COLO829 (cell line): ENCODE measurements around the gene ZBTB46.
"Not testable (repeated sequence)": the region's sequence is repeated elsewhere in the genome, so short reads cannot be mapped to it uniquely, and the experiment has no call there.

Experiments
- DNase-seq: peaks from one replicate; pipeline ENCODE4 v3.0.0; 2012; ENCODE audit warnings: low spot score

Gene ZBTB46

DNA sequence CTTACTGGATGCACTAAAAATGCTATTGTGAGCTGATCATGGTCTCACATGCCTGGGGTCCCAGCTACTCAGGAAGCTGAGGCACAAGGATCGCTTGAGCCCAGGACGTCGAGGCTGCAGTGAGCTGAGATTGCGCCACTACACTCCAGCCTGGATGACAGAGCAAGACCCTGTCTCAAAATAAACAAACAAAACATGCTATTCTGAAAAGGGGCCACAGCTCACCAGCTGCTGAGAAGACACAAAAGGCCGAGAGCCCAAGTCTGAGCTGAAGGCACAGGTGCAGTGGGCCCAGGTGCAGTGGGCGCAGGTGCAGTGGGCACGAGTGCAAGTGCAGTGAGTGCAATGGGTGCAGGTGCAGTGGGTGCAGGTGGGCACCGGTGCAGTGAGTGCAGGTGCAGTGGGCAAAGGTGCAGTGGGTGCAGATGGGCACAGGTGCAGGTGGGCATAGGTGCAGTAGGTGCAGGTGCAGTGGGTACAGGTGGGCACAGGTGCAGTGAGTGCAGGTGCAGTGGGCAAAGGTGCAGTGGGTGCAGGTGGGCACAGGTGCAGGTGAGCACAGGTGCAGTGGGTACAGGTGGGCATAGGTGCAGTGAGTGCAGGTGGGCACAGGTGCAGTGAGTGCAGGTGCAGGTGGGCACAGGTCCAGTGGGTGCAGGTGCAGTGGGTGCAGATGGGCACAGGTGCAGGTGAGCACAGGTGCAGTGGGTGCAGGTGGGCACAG, 16.0 kb downstream of the ZBTB46 start:
- no peak for DNase-seq

DNA sequence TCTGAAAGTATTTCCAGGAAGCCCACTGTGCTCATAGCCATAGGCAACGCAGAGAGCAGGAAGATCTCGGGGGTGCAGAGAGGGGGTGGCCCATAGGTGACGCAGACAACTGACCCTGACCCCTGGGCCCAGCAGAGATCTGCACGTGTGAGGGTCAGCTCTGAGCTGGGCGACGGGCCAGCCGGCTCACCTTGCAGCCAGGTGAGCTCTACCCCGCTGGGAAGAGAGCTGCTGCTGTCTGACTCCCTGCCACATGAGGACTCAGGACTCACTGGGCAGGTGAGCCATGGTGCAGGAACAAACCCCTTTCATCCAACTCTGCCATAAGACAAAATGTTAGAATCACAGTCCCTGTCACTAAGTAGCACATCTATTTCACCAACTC, 19.6 kb downstream of the ZBTB46 start:
- DNase-seq: no peak

DNA sequence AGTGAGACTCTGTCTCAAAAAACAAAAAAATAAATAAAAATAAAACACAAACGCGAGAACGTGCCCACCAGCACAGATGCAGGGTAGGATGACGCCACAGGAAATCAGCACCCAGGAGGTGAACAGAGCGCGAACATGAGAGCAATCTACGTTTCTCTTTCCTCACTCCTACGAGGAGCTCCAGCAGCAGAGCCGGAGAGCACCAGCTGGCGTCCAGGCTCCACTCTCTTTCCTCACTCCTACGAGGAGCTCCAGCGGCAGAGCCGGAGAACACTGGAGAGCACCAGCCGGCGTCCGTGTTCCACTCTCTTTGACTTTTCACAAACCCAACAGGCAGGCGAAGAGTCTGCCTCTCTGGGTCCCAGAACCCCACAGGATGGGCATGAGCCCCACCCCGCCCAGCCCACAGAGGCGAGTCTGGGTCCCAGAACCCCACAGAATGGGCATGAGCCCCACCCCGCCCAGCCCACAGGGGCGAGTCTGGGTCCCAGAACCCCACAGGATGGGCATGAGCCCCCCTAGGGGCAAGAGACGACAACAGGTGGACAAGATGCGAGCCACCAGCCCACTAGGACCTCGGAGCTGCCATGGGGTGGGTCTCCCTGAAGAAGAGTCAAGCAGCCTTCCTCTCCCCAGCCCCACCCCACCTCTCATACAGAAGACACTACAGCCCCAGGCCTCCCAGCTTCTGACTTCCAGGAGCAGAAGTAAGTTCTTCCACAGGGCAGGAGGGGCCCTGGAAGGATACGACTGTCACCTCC, 20.2 kb downstream of the ZBTB46 start:
- no peak for DNase-seq

DNA sequence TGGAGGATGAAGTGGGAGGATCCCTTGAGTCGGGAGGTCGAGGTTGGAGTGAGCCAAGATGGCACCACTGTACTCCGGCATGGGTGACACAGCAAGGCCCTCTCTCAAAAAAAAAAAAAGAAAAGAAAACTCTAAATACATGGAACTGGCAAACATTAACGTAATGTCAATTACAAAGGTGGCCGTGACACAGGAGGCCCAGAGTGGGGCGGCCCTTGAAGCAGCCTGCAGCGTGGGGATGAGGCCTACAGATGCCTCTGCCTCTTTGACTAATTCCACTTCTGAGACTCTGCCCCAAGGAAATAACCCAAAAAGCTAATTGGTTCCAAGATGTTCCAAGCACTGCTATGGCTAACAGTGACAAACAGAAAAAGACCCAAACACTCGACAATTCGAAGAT, 21.2 kb downstream of the ZBTB46 start:
- no peak for DNase-seq

GRCh38 chr20:63808964-63809674, 21.9 kb downstream of the ZBTB46 start:
- no peak for DNase-seq

GRCh38 chr20:63808145-63808724, 22.8 kb downstream of the ZBTB46 start:
- no peak for DNase-seq

GRCh38 chr20:63807654-63808053, 23.4 kb downstream of the ZBTB46 start:
- no peak for DNase-seq

DNA sequence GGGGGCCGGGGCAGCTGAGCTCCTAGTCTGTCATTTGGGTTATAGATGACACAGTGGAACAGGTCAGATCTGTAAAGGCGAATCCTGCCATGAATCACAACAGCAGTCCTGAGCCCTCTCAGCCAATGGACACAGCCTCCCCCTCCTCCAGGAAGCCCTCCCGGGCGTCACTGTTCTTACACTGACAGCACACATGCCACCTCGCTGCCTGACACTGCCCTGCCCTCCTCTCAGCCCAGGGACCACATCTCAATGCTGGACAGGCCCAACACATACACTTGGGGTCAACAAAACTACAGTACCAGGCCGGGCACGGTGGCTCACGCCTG, 26.8 kb downstream of the ZBTB46 start:
- no peak for DNase-seq

GRCh38 chr20:63802469-63803240, 28.4 kb downstream of the ZBTB46 start:
- no peak for DNase-seq

DNA sequence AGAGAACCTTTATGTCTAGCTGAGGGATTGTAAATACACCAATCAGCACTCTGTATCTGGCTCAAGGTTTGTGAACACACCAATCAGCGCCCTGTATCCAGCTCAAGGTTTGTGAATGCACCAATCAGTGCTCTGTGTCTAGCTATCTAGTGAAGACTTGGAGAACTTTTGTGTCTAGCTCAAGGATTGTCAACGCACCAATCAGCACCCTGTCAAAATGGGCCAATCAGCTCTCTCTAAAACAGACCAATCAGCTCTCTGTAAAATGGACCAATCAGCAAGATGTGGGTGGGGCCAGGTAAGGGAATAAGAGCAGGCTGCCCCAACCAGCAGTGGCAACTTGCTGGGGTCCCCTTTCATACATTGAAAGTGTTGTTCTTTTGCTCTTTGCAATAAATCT, 29.9 kb downstream of the ZBTB46 start:
- DNase-seq: not testable (repeated sequence)

- not testable (repeated sequence) for DNase-seq
Measured at GRCh38 chr20:63800411-63800810, 30.7 kb downstream of the ZBTB46 start.

GRCh38 chr20:63799127-63799526, 31.9 kb downstream of the ZBTB46 start:
- DNase-seq: not testable (repeated sequence)

DNA sequence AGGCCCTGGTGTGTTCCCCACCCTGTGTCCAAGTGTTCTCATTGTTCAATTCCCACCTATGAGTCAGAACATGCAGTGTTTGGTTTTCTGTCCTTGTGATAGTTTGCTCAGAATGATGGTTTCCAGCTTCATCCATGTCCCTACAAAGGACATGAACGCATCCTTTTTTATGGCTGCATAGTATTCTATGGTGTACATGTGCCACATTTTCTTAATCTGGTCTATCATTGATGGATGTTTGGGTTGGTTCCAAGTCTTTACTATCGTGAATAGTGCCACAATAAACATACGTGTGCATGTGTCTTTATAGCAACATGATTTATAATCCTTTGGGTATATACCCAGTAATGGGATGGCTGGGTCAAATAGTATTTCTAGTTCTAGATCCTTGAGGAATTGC, 33.9 kb downstream of the ZBTB46 start:
- not testable (repeated sequence) for DNase-seq

DNA sequence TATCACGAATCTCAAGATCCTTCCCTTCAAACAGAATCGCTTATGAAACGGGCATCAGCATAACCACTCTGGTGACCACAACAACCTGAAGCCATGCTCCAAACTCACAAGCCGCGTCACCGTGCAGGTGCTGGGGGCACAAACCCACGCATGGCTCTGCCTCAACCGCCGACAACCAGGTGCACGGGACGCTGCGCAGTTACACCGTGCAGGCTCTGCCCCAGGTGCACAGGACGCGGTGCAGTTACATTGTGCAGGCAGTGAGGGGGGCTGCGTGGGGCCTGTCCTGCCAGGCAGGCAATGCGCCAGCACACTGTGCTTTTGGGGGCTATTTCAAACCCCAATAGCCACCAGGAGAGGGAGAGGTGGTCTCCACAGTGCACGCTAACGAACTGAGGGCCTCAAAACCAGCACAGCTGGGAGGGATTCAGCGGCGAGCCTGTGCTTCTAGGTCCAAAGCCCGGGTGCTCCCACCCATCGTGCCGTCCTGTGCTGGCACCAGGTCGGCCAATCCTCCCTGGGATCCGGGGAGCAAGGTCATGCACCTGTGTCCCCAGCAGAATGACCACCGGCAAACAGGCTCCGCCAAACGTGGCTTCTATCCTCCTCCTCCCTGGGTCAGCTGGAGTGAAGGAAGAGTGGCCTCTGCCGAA, 35.8 kb downstream of the ZBTB46 start:
- DNase-seq: no peak

- no peak for DNase-seq
Measured at GRCh38 chr20:63794614-63795013, 36.5 kb downstream of the ZBTB46 start.

GRCh38 chr20:63792866-63793265, 38.2 kb downstream of the ZBTB46 start:
- DNase-seq: no peak

- DNase-seq: no peak
Measured at GRCh38 chr20:63791497-63792156, 39.4 kb downstream of the ZBTB46 start.

DNA sequence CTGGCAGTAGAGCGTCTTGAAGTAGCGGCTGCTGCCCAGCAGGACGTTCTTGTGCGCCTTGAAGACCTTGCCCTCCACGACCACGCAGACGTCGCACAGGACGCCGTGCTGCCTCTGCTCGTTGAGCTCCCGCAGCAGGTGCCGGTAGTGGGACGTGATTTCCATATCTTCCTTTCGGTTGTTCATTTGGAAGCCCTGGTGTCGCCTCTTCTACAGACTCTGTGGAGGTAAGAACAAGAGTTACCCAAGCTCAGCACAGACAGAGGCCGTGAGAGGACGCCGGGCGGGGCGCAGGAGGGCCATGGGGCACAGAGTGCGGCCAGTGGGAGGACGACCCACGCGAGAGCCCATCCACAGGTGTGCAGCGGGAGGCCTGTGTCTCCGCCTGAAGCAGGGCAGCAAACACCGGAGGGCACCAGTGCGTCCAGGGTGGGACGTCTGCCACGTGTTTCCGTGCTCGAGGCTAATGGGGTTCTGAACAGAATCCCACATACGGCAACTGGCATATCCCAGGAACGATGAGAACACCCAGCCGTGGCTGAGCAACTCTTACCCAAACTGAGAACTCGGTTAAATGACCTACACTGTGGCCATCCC, 40.4 kb downstream of the ZBTB46 start:
- no peak for DNase-seq

- no peak for DNase-seq
Measured at GRCh38 chr20:63789836-63790571, 41.1 kb downstream of the ZBTB46 start.

DNA sequence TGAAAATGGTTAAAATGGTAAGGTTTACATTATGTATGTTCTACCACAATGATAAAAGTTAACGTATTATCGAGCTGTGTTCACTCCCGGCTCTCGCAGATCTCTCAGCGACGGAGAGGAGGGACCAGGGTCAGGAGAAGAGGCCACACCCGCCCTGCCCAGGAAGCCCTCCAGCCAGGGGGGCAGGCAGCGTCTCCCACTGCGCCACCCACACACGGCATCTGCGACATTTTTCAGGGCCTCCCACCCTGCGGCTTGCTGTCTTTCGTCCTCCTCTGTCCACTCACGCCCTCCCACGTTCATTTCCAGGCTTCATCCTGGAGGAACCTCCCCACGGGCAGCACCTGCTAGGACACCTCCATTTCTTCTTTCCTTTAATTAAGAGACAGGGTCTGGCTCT, 43.3 kb downstream of the ZBTB46 start:
- no peak for DNase-seq
